CD4-positive, alpha-beta T cell (primary cell): Measurements from ENCODE around the gene SPIN1. TPM values are rescaled to one million over a fixed set of nuclear protein-coding genes. Genes with fewer than 3 reads are reported as not detected.

ENCODE experiments used
- ATAC-seq: fragments of 200-7000 bp; cut with Tn5 transposase; one replicate; pipeline ENCODE4 v1.10.0; 2022; ENCODE audit warnings: mild to moderate bottlenecking; ENCODE audit not compliant: poor library complexity
- CTCF ChIA-PET: fragments of 350-600 bp; sonication (Branson Sonifier 250); formaldehyde crosslinking; loops from one replicate; lab custom pipeline; 2021; ENCODE audit warnings: antibody characterized with exemption, inconsistent platforms; lab: Charles Lee
- POLR2A ChIA-PET: fragments of 350-600 bp; sonication (Branson Sonifier 250); formaldehyde crosslinking; loops from one replicate; lab custom pipeline; 2021; ENCODE audit warnings: antibody characterized with exemption, inconsistent platforms; lab: Charles Lee
- DNase-seq, 14 experiments: peaks; one replicate each; pipeline ENCODE4 v3.0.0-alpha.2; 2013 to 2020; ENCODE audit warnings: mixed read lengths in 2 of 14
- H3K27ac ChIP-seq, 2 donors: one replicate each; pipeline versions ENCODE4 v1.5.1 to v1.7.0; 2013; ENCODE audit warnings: low read length in 2 of 2, low read depth in 1 of 2, mild to moderate bottlenecking in 1 of 2
- H3K27me3 ChIP-seq, 2 experiments: 1 replicate in 1 of 2; 2 replicates in 1 of 2; pipeline versions ENCODE4 v1.6.1 to v1.7.0; 2013; ENCODE audit warnings: low read length in 2 of 2, control low read depth in 1 of 2, mild to moderate bottlenecking in 1 of 2, moderate library complexity in 1 of 2; ENCODE audit not compliant: insufficient read depth in 2 of 2, control insufficient read depth in 1 of 2
- H3K36me3 ChIP-seq: one replicate; pipeline ENCODE4 v1.6.1; 2013; ENCODE audit warnings: low read length, control low read depth; ENCODE audit not compliant: insufficient read depth
- H3K4me1 ChIP-seq: one replicate; pipeline ENCODE4 v1.6.1; 2013; ENCODE audit warnings: low read length, control low read depth; ENCODE audit not compliant: insufficient read depth
- H3K4me3 ChIP-seq: one replicate; pipeline ENCODE4 v1.5.1; 2013; ENCODE audit warnings: mild to moderate bottlenecking, low read length, moderate library complexity
- H3K9me3 ChIP-seq, 2 experiments: 1 replicate in 1 of 2; 2 replicates in 1 of 2; pipeline versions ENCODE4 v1.6.1 to v1.7.0; 2013; ENCODE audit warnings: low read length in 2 of 2, mild to moderate bottlenecking in 2 of 2, control low read depth in 1 of 2, moderate library complexity in 1 of 2; ENCODE audit not compliant: control insufficient read depth in 1 of 2, insufficient read depth in 1 of 2
- H3K27ac Mint-ChIP-seq: one replicate; pipeline ENCODE4 v1.8.0; 2020; ENCODE audit warnings: mixed read lengths
- H3K27me3 Mint-ChIP-seq: one replicate; pipeline ENCODE4 v1.8.0; 2021; ENCODE audit warnings: mixed read lengths
- H3K36me3 Mint-ChIP-seq: one replicate; pipeline ENCODE4 v1.8.0; 2021; ENCODE audit warnings: low read depth, mixed read lengths
- H3K4me1 Mint-ChIP-seq: one replicate; pipeline ENCODE4 v1.8.0; 2021; ENCODE audit warnings: low read depth, mixed read lengths
- H3K4me3 Mint-ChIP-seq: one replicate; pipeline ENCODE4 v1.8.0; 2020; ENCODE audit warnings: mild to moderate bottlenecking, mixed read lengths
- H3K9me3 Mint-ChIP-seq: one replicate; pipeline ENCODE4 v1.8.0; 2020; ENCODE audit warnings: mixed read lengths
- intact Hi-C, 2 experiments: fragments of 100-400 bp; cut with DNase I in 1 of 2; cut with micrococcal nuclease in 1 of 2; formaldehyde crosslinking; loops; one replicate each; pipeline versions ENCODE4 v1.15.1 to v1.9.0; 2023 to 2025; cut with DNase I, micrococcal nuclease
- total RNA-seq, 174 experiments: library from RNA in 2 of 174; stranded (reverse) in 2 of 174; gene quantifications; one replicate each; pipeline ENCODE4 v1.2.3 and lab custom pipeline; 2021 to 2026
- TF ChIP-seq, protein P1 (sequence below): fragments of 200-600 bp; IDR thresholded peaks from one replicate; pipeline ENCODE4 v1.8.0; 2022; ENCODE audit warnings: antibody characterized with exemption, mild to moderate bottlenecking

Gene SPIN1
- total RNA-seq, 2 experiments from 2014 or later: 27.7 to 30.3 TPM

DNA sequence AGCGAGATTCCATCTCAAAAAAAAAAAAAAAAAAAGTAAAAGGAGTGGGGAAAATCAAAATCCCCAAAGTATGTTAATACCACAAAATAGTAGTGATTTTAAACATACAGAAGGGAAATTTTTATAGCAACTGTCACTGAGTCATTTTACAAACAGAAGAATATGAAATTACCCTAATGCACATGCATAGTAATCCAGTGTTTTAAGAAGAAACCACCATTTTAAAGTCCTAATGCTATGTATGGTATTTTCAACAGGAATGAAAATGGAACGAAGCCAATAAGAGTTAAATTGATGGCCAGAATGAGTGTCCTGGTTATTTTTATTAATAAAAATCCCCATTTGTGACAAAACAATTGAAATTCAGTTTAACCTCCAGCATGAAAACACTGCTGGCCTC, 120.1 kb downstream of the SPIN1 start:
- intact Hi-C loops: no loop called here
- H3K27ac Mint-ChIP-seq: no peak overlapping the region
- DNase-seq (no peak), ATAC-seq (no peak)
- H3K36me3 Mint-ChIP-seq: no peaks in the 10 kb centered on the region
- H3K4me3 ChIP-seq: no peak overlapping the region
- H3K27me3 Mint-ChIP-seq: no peaks in the 10 kb centered on the region
- H3K4me1 ChIP-seq: no peaks in the 10 kb centered on the region
- H3K9me3 Mint-ChIP-seq: no peaks in the 10 kb centered on the region
- H3K27me3 ChIP-seq: no peaks in the 10 kb centered on the region
- no peaks in the 10 kb centered on the region for H3K36me3 ChIP-seq
- CTCF ChIA-PET: no interaction called here
- H3K4me3 Mint-ChIP-seq: no peak overlapping the region
- TF ChIP-seq, protein P1, sequence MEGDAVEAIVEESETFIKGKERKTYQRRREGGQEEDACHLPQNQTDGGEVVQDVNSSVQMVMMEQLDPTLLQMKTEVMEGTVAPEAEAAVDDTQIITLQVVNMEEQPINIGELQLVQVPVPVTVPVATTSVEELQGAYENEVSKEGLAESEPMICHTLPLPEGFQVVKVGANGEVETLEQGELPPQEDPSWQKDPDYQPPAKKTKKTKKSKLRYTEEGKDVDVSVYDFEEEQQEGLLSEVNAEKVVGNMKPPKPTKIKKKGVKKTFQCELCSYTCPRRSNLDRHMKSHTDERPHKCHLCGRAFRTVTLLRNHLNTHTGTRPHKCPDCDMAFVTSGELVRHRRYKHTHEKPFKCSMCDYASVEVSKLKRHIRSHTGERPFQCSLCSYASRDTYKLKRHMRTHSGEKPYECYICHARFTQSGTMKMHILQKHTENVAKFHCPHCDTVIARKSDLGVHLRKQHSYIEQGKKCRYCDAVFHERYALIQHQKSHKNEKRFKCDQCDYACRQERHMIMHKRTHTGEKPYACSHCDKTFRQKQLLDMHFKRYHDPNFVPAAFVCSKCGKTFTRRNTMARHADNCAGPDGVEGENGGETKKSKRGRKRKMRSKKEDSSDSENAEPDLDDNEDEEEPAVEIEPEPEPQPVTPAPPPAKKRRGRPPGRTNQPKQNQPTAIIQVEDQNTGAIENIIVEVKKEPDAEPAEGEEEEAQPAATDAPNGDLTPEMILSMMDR: no peak
- POLR2A ChIA-PET: no interaction called here
- no peaks in the 10 kb centered on the region for H3K9me3 ChIP-seq
- H3K4me1 Mint-ChIP-seq: no peaks in the 10 kb centered on the region
- no peak overlapping the region for H3K27ac ChIP-seq

DNA sequence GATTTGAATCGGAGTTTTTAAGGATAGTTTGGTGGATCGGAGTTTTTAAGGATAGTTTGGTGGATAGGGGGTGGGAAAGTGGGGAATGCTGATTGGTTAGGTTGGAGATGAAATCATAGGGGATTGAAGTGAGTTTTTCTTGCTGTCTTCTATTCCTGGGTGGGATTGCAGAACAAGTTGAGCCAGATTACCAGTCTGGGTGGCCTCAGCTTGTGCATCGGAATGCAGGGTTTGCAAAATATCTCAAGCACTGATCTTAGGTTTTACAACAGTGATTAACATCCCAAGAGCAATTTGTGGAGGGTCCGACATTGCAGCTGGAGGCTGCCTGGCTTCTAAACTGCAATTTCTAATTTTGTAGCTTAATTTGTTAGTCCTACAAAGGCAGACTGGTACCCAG, 123.7 kb downstream of the SPIN1 start:
- Mint-ChIP-seq H3K36me3 (no peaks in the 10 kb centered on the region), H3K9me3 (no peaks in the 10 kb centered on the region), H3K4me1 (no peaks in the 10 kb centered on the region), H3K27ac (no peak overlapping the region), H3K4me3 (no peak overlapping the region), H3K27me3 (no peaks in the 10 kb centered on the region)
- no peak for ATAC-seq
- TF ChIP-seq, protein P1: no peak
- Histone ChIP-seq H3K36me3 (no peaks in the 10 kb centered on the region), H3K4me1 (no peaks in the 10 kb centered on the region), H3K27me3 (no peaks in the 10 kb centered on the region), H3K27ac (no peak overlapping the region), H3K4me3 (no peak overlapping the region), H3K9me3 (peaks cover 0 to 12% of the 10 kb centered on the region in 2 experiments)
- no peak for DNase-seq
- intact Hi-C loops: no loop called here
- ChIA-PET POLR2A (no interaction called here), CTCF (no interaction called here)

DNA sequence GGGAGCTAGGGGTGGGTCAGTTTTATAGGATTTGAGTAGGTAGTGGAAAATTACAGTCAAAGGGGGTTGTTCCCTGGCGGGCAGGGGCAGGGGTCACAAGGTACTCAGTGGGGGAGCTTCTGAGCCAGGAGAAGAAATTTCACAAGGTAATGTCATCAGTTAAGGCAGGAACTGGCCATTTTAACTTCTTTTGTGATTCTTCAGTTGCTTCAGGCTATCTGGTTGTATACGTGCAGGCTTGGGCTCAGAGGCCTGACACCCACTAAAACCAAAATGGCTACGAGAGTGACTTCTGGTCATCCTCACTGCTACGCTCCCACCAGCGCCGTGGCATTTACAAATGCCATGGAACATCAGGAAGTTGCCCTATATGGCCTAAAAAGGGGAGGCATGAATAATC, 126.0 kb downstream of the SPIN1 start:
- CTCF ChIA-PET: interaction anchor here (0.7 kb wide), 1 partner anchor 514 kb away, joined by 3 read pairs; no protein-coding TSS in a partner anchor
- Mint-ChIP-seq H3K4me3 (no peak overlapping the region), H3K9me3 (no peaks in the 10 kb centered on the region), H3K36me3 (no peaks in the 10 kb centered on the region), H3K27ac (no peak overlapping the region), H3K4me1 (no peaks in the 10 kb centered on the region), H3K27me3 (no peaks in the 10 kb centered on the region)
- no peaks in the 10 kb centered on the region for H3K36me3 ChIP-seq
- H3K27me3 ChIP-seq: no peaks in the 10 kb centered on the region
- no peak overlapping the region for H3K4me3 ChIP-seq
- POLR2A ChIA-PET: no interaction called here
- DNase-seq: no peak
- peaks cover 0 to 12% of the 10 kb centered on the region in 2 experiments for H3K9me3 ChIP-seq
- no peaks in the 10 kb centered on the region for H3K4me1 ChIP-seq
- no peak for ATAC-seq
- no peak overlapping the region for H3K27ac ChIP-seq
- intact Hi-C loops: no loop called here
- TF ChIP-seq, protein P1: no peak
